ENCODE results near the gene BAX. TPM values are rescaled to one million over a fixed set of nuclear protein-coding genes. Genes with fewer than 3 reads are reported as not detected.

The BAX gene
- total RNA-seq: 143 and 157 TPM in 2 replicates

GRCh38 chr19:48954595-48955307 is at the start of gene BAX:
TSS of gene BAX (plus strand) at chr19:48954875. CDS start at chr19:48954929, 54 bp downstream.

DNA sequence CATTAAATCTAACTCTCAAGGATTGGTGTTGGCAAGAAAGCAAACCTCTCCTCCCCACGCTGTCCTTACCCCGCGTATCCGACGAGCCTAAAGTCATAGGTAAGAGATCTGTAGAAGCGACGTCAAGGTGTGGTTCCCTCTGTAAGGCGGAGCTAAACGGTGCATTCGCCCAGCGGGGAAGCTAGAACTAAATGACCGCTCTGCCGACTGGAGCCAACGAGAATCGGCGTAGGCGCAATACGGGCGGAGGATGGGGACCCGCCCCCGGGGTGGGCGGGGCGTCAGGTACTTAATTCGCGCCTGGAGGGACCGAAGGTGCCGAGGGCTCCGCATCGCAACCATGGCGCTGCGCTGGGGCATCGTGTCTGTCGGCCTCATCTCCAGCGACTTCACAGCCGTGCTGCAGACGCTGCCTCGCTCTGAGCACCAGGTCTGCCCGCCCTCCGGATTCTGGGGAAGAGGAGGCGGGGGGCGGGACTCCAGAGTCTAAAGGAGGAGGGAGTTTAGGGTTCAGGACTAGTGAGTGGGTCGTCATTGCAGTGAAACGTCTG is 21.2 kb upstream of the BAX start, which contains the start of gene DHDH:
DHDH (plus strand) TSS at position 318 of the 551 bp plus-strand sequence; CDS start at position 341, 23 bp downstream.

DNA sequence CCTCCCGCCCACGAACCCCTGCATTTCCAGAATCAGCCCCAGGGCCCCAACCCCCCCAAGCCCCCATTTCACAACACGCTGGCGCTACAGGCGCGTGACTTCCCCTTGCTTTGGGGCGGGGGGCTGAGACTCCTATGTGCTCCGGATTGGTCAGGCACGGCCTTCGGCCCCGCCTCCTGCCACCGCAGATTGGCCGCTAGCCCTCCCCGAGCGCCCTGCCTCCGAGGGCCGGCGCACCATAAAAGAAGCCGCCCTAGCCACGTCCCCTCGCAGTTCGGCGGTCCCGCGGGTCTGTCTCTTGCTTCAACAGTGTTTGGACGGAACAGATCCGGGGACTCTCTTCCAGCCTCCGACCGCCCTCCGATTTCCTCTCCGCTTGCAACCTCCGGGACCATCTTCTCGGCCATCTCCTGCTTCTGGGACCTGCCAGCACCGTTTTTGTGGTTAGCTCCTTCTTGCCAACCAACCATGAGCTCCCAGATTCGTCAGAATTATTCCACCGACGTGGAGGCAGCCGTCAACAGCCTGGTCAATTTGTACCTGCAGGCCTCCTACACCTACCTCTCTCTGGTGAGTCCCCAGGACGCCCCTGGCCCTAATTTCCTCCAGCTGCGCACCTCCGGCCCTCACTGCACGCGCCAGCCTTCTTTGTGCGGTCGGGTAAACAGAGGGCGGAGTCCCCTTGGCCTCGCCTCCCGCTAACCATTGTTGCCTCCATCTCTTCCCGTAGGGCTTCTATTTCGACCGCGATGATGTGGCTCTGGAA is 10.5 kb downstream of the BAX start, which contains the start of gene FTL:
FTL (plus strand) TSS at position 270 of the 766 bp plus-strand sequence; CDS start at position 469, 199 bp downstream.

DNA sequence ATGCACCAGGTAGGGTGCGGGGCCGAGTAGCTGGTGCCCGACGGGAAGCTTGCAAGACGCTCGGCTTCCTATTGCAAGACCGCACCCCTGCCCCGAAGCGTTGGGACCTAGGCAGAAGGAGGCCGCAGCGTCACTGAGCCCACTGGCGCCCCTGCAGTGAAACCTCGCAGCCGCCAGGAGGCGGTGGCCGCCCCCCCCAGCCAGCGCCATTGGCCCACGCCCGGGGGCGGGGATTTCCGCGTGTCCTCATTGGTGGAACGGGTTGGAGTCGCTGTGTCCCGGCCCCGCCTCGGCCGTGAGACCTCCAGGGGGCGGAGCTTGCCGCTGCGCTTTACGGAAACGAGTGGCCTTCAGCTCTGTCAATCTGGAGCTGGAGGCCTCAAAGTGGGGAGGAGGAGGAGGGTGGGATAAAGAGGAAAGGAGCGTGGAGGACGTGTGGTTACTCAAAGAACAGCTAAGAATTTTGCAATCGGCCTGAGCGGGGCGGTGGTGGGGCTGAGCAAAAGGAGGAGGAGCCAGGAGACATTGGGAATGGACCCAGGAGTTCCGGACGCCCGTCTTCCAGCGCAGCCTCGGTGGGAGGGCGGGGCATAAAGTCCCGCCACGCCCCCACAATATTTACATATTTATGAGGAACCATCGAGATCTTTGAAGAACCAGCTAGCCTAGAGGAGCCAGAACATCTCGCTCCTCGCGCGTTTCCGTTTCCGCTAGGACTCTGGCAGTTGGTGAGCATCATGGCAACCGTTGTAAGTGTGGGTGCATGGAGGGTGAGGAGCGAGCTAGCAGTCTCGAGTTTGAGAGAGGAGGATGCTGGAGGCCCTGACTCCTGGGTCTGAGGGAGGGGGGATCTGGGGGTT is 38.7 kb downstream of the BAX start, which contains the start of the genes GYS1 and RUVBL2:
GYS1 (minus strand) TSS at position 135 of the 860 bp plus-strand sequence. CDS start 197 bp downstream, outside the sequence.
RUVBL2 (plus strand) TSS at position 713 of the 860 bp plus-strand sequence; CDS start at position 738, 25 bp downstream.

Other genes with a start within 250 kb of the BAX start
- 0.09 and 0.38 TPM in 2 replicates for gene MAMSTR, start 235.2 kb upstream of the BAX start, total RNA-seq
- gene RASIP1, start 214.3 kb upstream of the BAX start, total RNA-seq: 54.5 and 70.3 TPM in 2 replicates
- 0.27 and 0.38 TPM in 2 replicates for gene IZUMO1, start 208.0 kb upstream of the BAX start, total RNA-seq
- 4.5 and 6.9 TPM in 2 replicates for gene FUT1, start 202.2 kb upstream of the BAX start, total RNA-seq
- not detected in 2 replicates for gene FGF21, start 199.4 kb upstream of the BAX start, total RNA-seq
- 36.6 and 36.9 TPM in 2 replicates for gene BCAT2, start 143.8 kb upstream of the BAX start, total RNA-seq
- 4.6 and 4.9 TPM in 2 replicates for gene HSD17B14, start 118.4 kb upstream of the BAX start, total RNA-seq
- gene PLEKHA4, start 86.3 kb upstream of the BAX start, total RNA-seq: 1.2 and 3.2 TPM in 2 replicates
- gene PPP1R15A, start 82.5 kb upstream of the BAX start, total RNA-seq: 29.1 and 32.7 TPM in 2 replicates
- not detected in 2 replicates for gene TULP2, start 56.1 kb upstream of the BAX start, total RNA-seq
- 112 and 148 TPM in 2 replicates for gene NUCB1, start 54.6 kb upstream of the BAX start, total RNA-seq
- gene DHDH, start 21.2 kb upstream of the BAX start, total RNA-seq: 0.18 TPM in 1 of 2 replicates, not detected in the other
- 714 and 907 TPM in 2 replicates for gene FTL, start 10.4 kb downstream of the BAX start, total RNA-seq
- 27.3 and 31.8 TPM in 2 replicates for gene GYS1, start 38.4 kb downstream of the BAX start, total RNA-seq
- gene RUVBL2, start 39.0 kb downstream of the BAX start, total RNA-seq: 261 and 328 TPM in 2 replicates
- gene LHB, start 62.2 kb downstream of the BAX start, total RNA-seq: 0.19 TPM in 1 of 2 replicates, not detected in the other
- gene CGB3, start 69.5 kb downstream of the BAX start, total RNA-seq: not detected in 2 replicates
- 0.19 TPM in 1 of 2 replicates, not detected in the other for gene CGB2, start 77.0 kb downstream of the BAX start, total RNA-seq
- not detected in 2 replicates for gene CGB1, start 82.0 kb downstream of the BAX start, total RNA-seq
- not detected in 2 replicates for gene CGB5, start 89.0 kb downstream of the BAX start, total RNA-seq
- not detected in 2 replicates for gene CGB8, start 94.2 kb downstream of the BAX start, total RNA-seq
- gene CGB7, start 102.9 kb downstream of the BAX start, total RNA-seq: 0.09 TPM in 2 replicates
- gene NTF4, start 109.9 kb downstream of the BAX start, total RNA-seq: not detected in 2 replicates
- gene KCNA7, start 117.8 kb downstream of the BAX start, total RNA-seq: not detected in 2 replicates
- 181 and 227 TPM in 2 replicates for gene SNRNP70, start 130.6 kb downstream of the BAX start, total RNA-seq
- 2.1 and 4.7 TPM in 2 replicates for gene LIN7B, start 159.5 kb downstream of the BAX start, total RNA-seq
- gene C19orf73, start 164.3 kb downstream of the BAX start, total RNA-seq: 0.28 and 0.63 TPM in 2 replicates
- 3.2 and 4.2 TPM in 2 replicates for gene PPFIA3, start 164.7 kb downstream of the BAX start, total RNA-seq
- not detected in 2 replicates for gene HRC, start 200.5 kb downstream of the BAX start, total RNA-seq
- gene TRPM4, start 202.9 kb downstream of the BAX start, total RNA-seq: 15.0 and 17.3 TPM in 2 replicates

Data from endothelial cell of coronary artery (primary cell).